Caco-2 (cell line): ENCODE measurements around the gene DRAP1. TPM values are rescaled to one million over a fixed set of nuclear protein-coding genes. Genes with fewer than 3 reads are reported as not detected.

ENCODE experiments used
- BruUV-seq: library from RNA; stranded (reverse); fragments of 400-500 nt; replicated peaks from 2 replicates; lab custom pipeline; 2021; lab: Mats Ljungman, UMichigan
- CTCF ChIA-PET: fragments of 300-600 bp; sonication (Branson Sonifier 250); formaldehyde crosslinking; loops from one replicate; lab custom pipeline; 2022; ENCODE audit warnings: antibody characterized with exemption; lab: Charles Lee
- POLR2A ChIA-PET: fragments of 300-600 bp; sonication (Branson Sonifier 250); formaldehyde crosslinking; loops from one replicate; lab custom pipeline; 2022; ENCODE audit warnings: antibody characterized with exemption; lab: Charles Lee
- DNase-seq, 2 experiments: peaks; one replicate each; pipeline versions ENCODE4 v3.0.0 to v3.0.0-alpha.2; 2020 to 2022
- H3K27me3 ChIP-seq: replicated peaks from 2 replicates; pipeline ENCODE4 v1.6.0; 2011; ENCODE audit warnings: low read length; ENCODE audit not compliant: control insufficient read depth, insufficient read depth
- H3K36me3 ChIP-seq: 2 replicates; pipeline ENCODE4 v1.5.1; 2011; ENCODE audit warnings: low read length; ENCODE audit not compliant: control insufficient read depth, insufficient read depth
- H3K4me1 ChIP-seq: fragments of 250-450 bp; sonication (Bioruptor Pico); 2 replicates; pipeline ENCODE4 v1.5.1; 2020; ENCODE audit warnings: mild to moderate bottlenecking
- H3K4me3 ChIP-seq: 2 replicates; pipeline ENCODE4 v1.5.1; 2011; ENCODE audit warnings: low read depth, mild to moderate bottlenecking, control low read depth, low read length
- H3K9me3 ChIP-seq: fragments of 250-450 bp; sonication (Bioruptor Pico); 2 replicates; pipeline ENCODE4 v1.5.1; 2020; ENCODE audit warnings: mild to moderate bottlenecking, moderate library complexity
- H3K27ac Mint-ChIP-seq: one replicate; pipeline ENCODE4 v1.8.0; 2022; ENCODE audit warnings: mixed read lengths; ENCODE audit not compliant: unreplicated experiment
- H3K27me3 Mint-ChIP-seq: one replicate; pipeline ENCODE4 v1.8.0; 2022; ENCODE audit warnings: mixed read lengths; ENCODE audit not compliant: insufficient read depth, unreplicated experiment
- H3K36me3 Mint-ChIP-seq: one replicate; pipeline ENCODE4 v1.8.0; 2022; ENCODE audit warnings: mild to moderate bottlenecking, mixed read lengths; ENCODE audit not compliant: insufficient read depth, unreplicated experiment
- H3K4me1 Mint-ChIP-seq: one replicate; pipeline ENCODE4 v1.8.0; 2022; ENCODE audit warnings: low read depth, mixed read lengths; ENCODE audit not compliant: unreplicated experiment
- H3K4me3 Mint-ChIP-seq: one replicate; pipeline ENCODE4 v1.8.0; 2022; ENCODE audit warnings: mild to moderate bottlenecking, moderate library complexity, mixed read lengths; ENCODE audit not compliant: unreplicated experiment
- H3K9me3 Mint-ChIP-seq: one replicate; pipeline ENCODE4 v1.8.0; 2022; ENCODE audit warnings: mixed read lengths; ENCODE audit not compliant: unreplicated experiment
- CTCF ChIP-seq, 2 experiments: fragments of 200-600 bp in 1 of 2; IDR thresholded peaks; 1 replicate in 1 of 2; 2 replicates in 1 of 2; pipeline versions ENCODE4 v1.5.1 to v1.8.0; 2011 to 2022; ENCODE audit warnings: antibody characterized with exemption in 1 of 2, control low read depth in 1 of 2, inconsistent platforms in 1 of 2, low read depth in 1 of 2, low read length in 1 of 2, mild to moderate bottlenecking in 1 of 2, moderate library complexity in 1 of 2; ENCODE audit not compliant: insufficient read depth in 1 of 2, severe bottlenecking in 1 of 2, unreplicated experiment in 1 of 2
- intact Hi-C: fragments of 100-400 bp; cut with micrococcal nuclease; formaldehyde crosslinking; loops from one replicate; pipeline ENCODE4 v1.10.0; 2022; ENCODE audit not compliant: unreplicated experiment
- total RNA-seq: library from RNA; stranded (reverse); gene quantifications from 2 replicates; pipeline ENCODE4 v1.2.3, GENCODE V29; 2022

The DRAP1 gene
- total RNA-seq, 1 experiment from 2014 or later, result 91.0 TPM

GRCh38 chr11:65958291-65958690 lies 39.1 kb downstream of the DRAP1 start:
- Histone ChIP-seq H3K9me3 (no peaks in the 10 kb centered on the region), H3K36me3 (no peaks in the 10 kb centered on the region), H3K27me3 (no peaks in the 10 kb centered on the region), H3K4me3 (no peak overlapping the region), H3K4me1 (peaks cover 21% of the 10 kb centered on the region)
- Mint-ChIP-seq H3K36me3 (peaks cover 20% of the 10 kb centered on the region), H3K4me1 (peaks cover 13% of the 10 kb centered on the region), H3K9me3 (no peaks in the 10 kb centered on the region), H3K27me3 (no peaks in the 10 kb centered on the region), H3K27ac (no peak overlapping the region), H3K4me3 (no peak overlapping the region)
- DNase-seq, result no peak
- BruUV-seq, result no TSS peak
- no peak for TF ChIP-seq CTCF (IDR thresholded peaks at IDR 0.05; ENCODE audit: insufficient read depth in 1 of 2, low read depth in 1 of 2, low read length in 1 of 2, severe bottlenecking in 1 of 2, unreplicated experiment in 1 of 2)
- intact Hi-C loops, result no loop called here
- POLR2A ChIA-PET, result no interaction called here
- CTCF ChIA-PET, result interaction anchor here (0.5 kb wide), 1 partner anchor 214 kb away, joined by 4 read pairs; no protein-coding TSS in a partner anchor

- H3K4me1 ChIP-seq, result peaks cover 18% of the 10 kb centered on the region
- Mint-ChIP-seq H3K9me3 (no peaks in the 10 kb centered on the region), H3K4me3 (no peak overlapping the region), H3K27me3 (no peaks in the 10 kb centered on the region), H3K36me3 (peaks cover 21% of the 10 kb centered on the region), H3K27ac (no peak overlapping the region), H3K4me1 (peaks cover 13% of the 10 kb centered on the region)
- no peaks in the 10 kb centered on the region for H3K27me3 ChIP-seq
- BruUV-seq, result no TSS peak
- ChIA-PET CTCF (no interaction called here), POLR2A (no interaction called here)
- no peaks in the 10 kb centered on the region for H3K36me3 ChIP-seq
- TF ChIP-seq CTCF (IDR thresholded peaks at IDR 0.05; ENCODE audit: insufficient read depth in 1 of 2, low read depth in 1 of 2, low read length in 1 of 2, severe bottlenecking in 1 of 2, unreplicated experiment in 1 of 2), result no peak
- no peak overlapping the region for H3K4me3 ChIP-seq
- no peaks in the 10 kb centered on the region for H3K9me3 ChIP-seq
- DNase-seq, result no peak
- intact Hi-C loops, result no loop called here
Observed at GRCh38 chr11:65958774-65959420, 39.7 kb downstream of the DRAP1 start.

- Mint-ChIP-seq H3K9me3 (no peaks in the 10 kb centered on the region), H3K27me3 (no peaks in the 10 kb centered on the region), H3K4me1 (peaks cover 13% of the 10 kb centered on the region), H3K36me3 (peaks cover 36% of the 10 kb centered on the region), H3K27ac (peak overlapping the region; percentile 95), H3K4me3 (peak overlapping the region; percentile 72)
- peaks cover 18% of the 10 kb centered on the region for H3K4me1 ChIP-seq
- peaks cover 1% of the 10 kb centered on the region; the same call in 1 of the 2 replicates for H3K36me3 ChIP-seq
- intact Hi-C loops, result loop anchor here (1.0 to 5.0 kb wide), 4 partner anchors 9 to 70 kb away; partner anchors contain the start of genes BANF1, C11orf68, CCDC85B and DRAP1
- H3K4me3 ChIP-seq, result peak overlapping the region; percentile 94
- no peaks in the 10 kb centered on the region for H3K27me3 ChIP-seq
- H3K9me3 ChIP-seq, result no peaks in the 10 kb centered on the region
- ChIA-PET POLR2A (no interaction called here), CTCF (interaction anchor here (1.0 to 2.3 kb wide), 2 partner anchors 73 to 101 kb away, joined by 4 to 6 read pairs; partner anchors contain the start of genes FIBP and MUS81)
- no peak for DNase-seq
- no TSS peak for BruUV-seq
- TF ChIP-seq CTCF (IDR thresholded peaks at IDR 0.05; ENCODE audit: insufficient read depth in 1 of 2, low read depth in 1 of 2, low read length in 1 of 2, severe bottlenecking in 1 of 2, unreplicated experiment in 1 of 2), result no peak
Observed at GRCh38 chr11:65960824-65961266, 41.6 kb downstream of the DRAP1 start.
